Measurements from ENCODE around the gene TMPRSS6. TPM values are rescaled to one million over a fixed set of nuclear protein-coding genes. Genes with fewer than 3 reads are reported as not detected.
"Not testable (repeated sequence)": the region's sequence is repeated elsewhere in the genome, so short reads cannot be mapped to it uniquely, and the experiment has no call there.

The TMPRSS6 gene
- total RNA-seq, 4 donors from 2014 or later: not detected

GRCh38 chr22:37075822-37076433 lies 33.6 kb downstream of the TMPRSS6 start:
- ATAC-seq (ENCODE audit: low FRiP score): no peak
- TF ChIP-seq CTCF (IDR thresholded peaks at IDR 0.05): no peak

GRCh38 chr22:37075046-37075445 lies 34.5 kb downstream of the TMPRSS6 start:
- TF ChIP-seq CTCF (IDR thresholded peaks at IDR 0.05): no peak

More at GRCh38 chr22:37075822-37076433, 33.6 kb downstream of the TMPRSS6 start:
- no peak for DNase-seq (ENCODE audit: low spot score)

GRCh38 chr22:37074537-37074936 lies 35.0 kb downstream of the TMPRSS6 start:
- no peak for ATAC-seq (ENCODE audit: low FRiP score)

More at GRCh38 chr22:37075046-37075445, 34.5 kb downstream of the TMPRSS6 start:
- ATAC-seq (ENCODE audit: low FRiP score) (no peak), DNase-seq (ENCODE audit: low spot score) (no peak)

GRCh38 chr22:37072673-37073072 lies 36.8 kb downstream of the TMPRSS6 start:
- DNase-seq (ENCODE audit: low spot score): no peak
- no peak for ATAC-seq (ENCODE audit: low FRiP score)
- TF ChIP-seq CTCF (IDR thresholded peaks at IDR 0.05): no peak

More at GRCh38 chr22:37074537-37074936, 35.0 kb downstream of the TMPRSS6 start:
- no peak for DNase-seq (ENCODE audit: low spot score)
- no peak for TF ChIP-seq CTCF (IDR thresholded peaks at IDR 0.05)

- not testable (repeated sequence) for ATAC-seq (ENCODE audit: low FRiP score); DNase-seq (ENCODE audit: low spot score)
Measured at GRCh38 chr22:37071850-37072592, 37.5 kb downstream of the TMPRSS6 start.

GRCh38 chr22:37070744-37071143 lies 38.8 kb downstream of the TMPRSS6 start:
- no peak for TF ChIP-seq CTCF (IDR thresholded peaks at IDR 0.05)
- DNase-seq (ENCODE audit: low spot score) (no peak), ATAC-seq (ENCODE audit: low FRiP score) (no peak)

GRCh38 chr22:37070334-37070733 lies 39.2 kb downstream of the TMPRSS6 start:
- ATAC-seq (ENCODE audit: low FRiP score) (no peak), DNase-seq (ENCODE audit: low spot score) (no peak)
- TF ChIP-seq CTCF (IDR thresholded peaks at IDR 0.05): no peak

All from omental fat pad (tissue), 4 donors.